GM13977 (cell line): ENCODE data around the gene IYD.

Source experiments
- DNase-seq: peaks from one replicate; pipeline ENCODE4 v3.0.0; 2012; ENCODE audit warnings: low spot score
- in situ Hi-C: fragments of 300-500 bp; cut with MboI; formaldehyde crosslinking; loops from one replicate; pipeline ENCODE4 v1.12.0; 2022; ENCODE audit warnings: low sequenced_read_pairs, low pct_unique_long_range_greater_than_20kb, mixed read lengths, inconsistent platforms; ENCODE audit not compliant: unreplicated experiment
- TF ChIP-seq, protein P1 (sequence below): IDR thresholded peaks from 2 replicates; pipeline ENCODE4 v1.5.1; 2012; ENCODE audit warnings: mild to moderate bottlenecking, control low read depth; ENCODE audit not compliant: insufficient read depth; ENCODE audit errors: extremely low read depth, missing control alignments

IYD gene

GRCh38 chr6:150346346-150346745, 22.5 kb upstream of the IYD start:
- in situ Hi-C loops = no loop called here
- DNase-seq = no peak
- TF ChIP-seq, protein P1, sequence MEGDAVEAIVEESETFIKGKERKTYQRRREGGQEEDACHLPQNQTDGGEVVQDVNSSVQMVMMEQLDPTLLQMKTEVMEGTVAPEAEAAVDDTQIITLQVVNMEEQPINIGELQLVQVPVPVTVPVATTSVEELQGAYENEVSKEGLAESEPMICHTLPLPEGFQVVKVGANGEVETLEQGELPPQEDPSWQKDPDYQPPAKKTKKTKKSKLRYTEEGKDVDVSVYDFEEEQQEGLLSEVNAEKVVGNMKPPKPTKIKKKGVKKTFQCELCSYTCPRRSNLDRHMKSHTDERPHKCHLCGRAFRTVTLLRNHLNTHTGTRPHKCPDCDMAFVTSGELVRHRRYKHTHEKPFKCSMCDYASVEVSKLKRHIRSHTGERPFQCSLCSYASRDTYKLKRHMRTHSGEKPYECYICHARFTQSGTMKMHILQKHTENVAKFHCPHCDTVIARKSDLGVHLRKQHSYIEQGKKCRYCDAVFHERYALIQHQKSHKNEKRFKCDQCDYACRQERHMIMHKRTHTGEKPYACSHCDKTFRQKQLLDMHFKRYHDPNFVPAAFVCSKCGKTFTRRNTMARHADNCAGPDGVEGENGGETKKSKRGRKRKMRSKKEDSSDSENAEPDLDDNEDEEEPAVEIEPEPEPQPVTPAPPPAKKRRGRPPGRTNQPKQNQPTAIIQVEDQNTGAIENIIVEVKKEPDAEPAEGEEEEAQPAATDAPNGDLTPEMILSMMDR = no peak

- no peak for DNase-seq
- TF ChIP-seq, protein P1 = no peak
- in situ Hi-C loops = no loop called here
Measured at GRCh38 chr6:150347845-150348244, 21.0 kb upstream of the IYD start.

- no peak for DNase-seq
- TF ChIP-seq, protein P1 = no peak
- in situ Hi-C loops = no loop called here
Measured at GRCh38 chr6:150349546-150349945, 19.3 kb upstream of the IYD start.

- DNase-seq = no peak
- in situ Hi-C loops = no loop called here
Measured at GRCh38 chr6:150352321-150353296, 16.2 kb upstream of the IYD start.

GRCh38 chr6:150353445-150353844, 15.4 kb upstream of the IYD start:
- DNase-seq = no peak
- in situ Hi-C loops = no loop called here
- TF ChIP-seq, protein P1 = no peak

More at GRCh38 chr6:150352321-150353296, 16.2 kb upstream of the IYD start:
- TF ChIP-seq, protein P1 = no peak

- TF ChIP-seq, protein P1 = no peak
- in situ Hi-C loops = no loop called here
Measured at GRCh38 chr6:150354754-150355571, 13.8 kb upstream of the IYD start.

More at GRCh38 chr6:150354754-150355571, 13.8 kb upstream of the IYD start:
- DNase-seq = no peak
